GM06990 (cell line): Measurements from ENCODE around the gene SHISAL2A.

ENCODE experiments used
- DNase-seq: peaks from one replicate; pipeline ENCODE4 v3.0.0-alpha.2; 2011; ENCODE audit not compliant: insufficient read length; ENCODE audit errors: extremely low read depth
- H3K27me3 ChIP-seq: replicated peaks from 2 replicates; pipeline ENCODE4 v1.6.0; 2011; ENCODE audit warnings: low read length; ENCODE audit not compliant: control insufficient read depth, insufficient read depth
- H3K36me3 ChIP-seq: 2 replicates; pipeline ENCODE4 v1.5.1; 2011; ENCODE audit warnings: low read length; ENCODE audit not compliant: control insufficient read depth, insufficient read depth
- H3K4me3 ChIP-seq: replicated peaks from 2 replicates; pipeline ENCODE4 v1.5.1; 2011; ENCODE audit warnings: low read depth, mild to moderate bottlenecking, control low read depth, low read length
- TF ChIP-seq, protein P1 (sequence below): IDR thresholded peaks from 2 replicates; pipeline ENCODE4 v1.5.1; 2011; ENCODE audit warnings: low read length, control low read depth, mild to moderate bottlenecking, inconsistent platforms; ENCODE audit not compliant: insufficient read depth, poor library complexity, severe bottlenecking

The SHISAL2A gene

DNA sequence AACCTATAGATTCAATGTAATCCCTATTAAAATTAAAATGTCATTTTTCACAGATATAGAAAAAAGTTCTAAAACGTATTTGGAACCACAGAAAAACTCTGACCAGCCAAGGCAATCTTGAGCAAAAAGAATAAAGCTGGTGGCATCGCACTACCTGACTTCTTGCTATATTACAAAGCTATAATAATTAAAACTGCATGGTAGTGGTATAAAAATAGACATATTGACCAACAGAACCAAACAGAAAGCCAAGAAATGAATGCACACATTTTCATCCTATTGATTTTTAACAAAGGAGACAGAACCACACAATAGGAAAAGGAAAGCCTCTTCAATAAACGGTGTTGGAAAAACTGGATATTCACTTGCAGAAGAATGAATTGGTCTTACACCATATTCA lies 9.2 kb upstream of the SHISAL2A start:
- Histone ChIP-seq H3K36me3 (no peaks in the 10 kb centered on the region), H3K4me3 (no peak overlapping the region), H3K27me3 (no peaks in the 10 kb centered on the region)
- TF ChIP-seq, protein P1, sequence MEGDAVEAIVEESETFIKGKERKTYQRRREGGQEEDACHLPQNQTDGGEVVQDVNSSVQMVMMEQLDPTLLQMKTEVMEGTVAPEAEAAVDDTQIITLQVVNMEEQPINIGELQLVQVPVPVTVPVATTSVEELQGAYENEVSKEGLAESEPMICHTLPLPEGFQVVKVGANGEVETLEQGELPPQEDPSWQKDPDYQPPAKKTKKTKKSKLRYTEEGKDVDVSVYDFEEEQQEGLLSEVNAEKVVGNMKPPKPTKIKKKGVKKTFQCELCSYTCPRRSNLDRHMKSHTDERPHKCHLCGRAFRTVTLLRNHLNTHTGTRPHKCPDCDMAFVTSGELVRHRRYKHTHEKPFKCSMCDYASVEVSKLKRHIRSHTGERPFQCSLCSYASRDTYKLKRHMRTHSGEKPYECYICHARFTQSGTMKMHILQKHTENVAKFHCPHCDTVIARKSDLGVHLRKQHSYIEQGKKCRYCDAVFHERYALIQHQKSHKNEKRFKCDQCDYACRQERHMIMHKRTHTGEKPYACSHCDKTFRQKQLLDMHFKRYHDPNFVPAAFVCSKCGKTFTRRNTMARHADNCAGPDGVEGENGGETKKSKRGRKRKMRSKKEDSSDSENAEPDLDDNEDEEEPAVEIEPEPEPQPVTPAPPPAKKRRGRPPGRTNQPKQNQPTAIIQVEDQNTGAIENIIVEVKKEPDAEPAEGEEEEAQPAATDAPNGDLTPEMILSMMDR, result no peak
- DNase-seq, result no peak

DNA sequence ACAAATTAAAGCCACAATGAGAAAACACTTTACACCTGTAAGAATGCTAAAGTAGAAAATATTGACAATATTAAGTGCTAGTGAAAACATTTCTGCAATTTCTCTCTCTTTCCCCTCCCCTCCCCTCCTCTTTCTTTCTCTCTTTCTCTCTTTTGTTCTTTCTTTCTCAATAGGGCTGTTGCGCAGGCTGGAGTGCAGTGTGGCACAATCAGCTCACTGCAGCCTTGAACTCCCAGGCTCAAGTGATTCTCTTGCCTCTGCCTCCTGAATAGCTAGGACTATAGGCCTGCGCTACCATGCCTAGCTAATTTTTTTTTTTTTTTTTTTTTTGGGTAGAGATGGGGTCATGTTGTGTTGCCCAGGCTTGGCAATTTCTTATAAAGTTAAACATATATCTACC lies 5.9 kb upstream of the SHISAL2A start:
- no peak for DNase-seq
- H3K4me3 ChIP-seq, result no peak overlapping the region
- TF ChIP-seq, protein P1, result no peak
- no peaks in the 10 kb centered on the region for H3K36me3 ChIP-seq
- no peaks in the 10 kb centered on the region; the same call in 1 of the 2 replicates for H3K27me3 ChIP-seq

DNA sequence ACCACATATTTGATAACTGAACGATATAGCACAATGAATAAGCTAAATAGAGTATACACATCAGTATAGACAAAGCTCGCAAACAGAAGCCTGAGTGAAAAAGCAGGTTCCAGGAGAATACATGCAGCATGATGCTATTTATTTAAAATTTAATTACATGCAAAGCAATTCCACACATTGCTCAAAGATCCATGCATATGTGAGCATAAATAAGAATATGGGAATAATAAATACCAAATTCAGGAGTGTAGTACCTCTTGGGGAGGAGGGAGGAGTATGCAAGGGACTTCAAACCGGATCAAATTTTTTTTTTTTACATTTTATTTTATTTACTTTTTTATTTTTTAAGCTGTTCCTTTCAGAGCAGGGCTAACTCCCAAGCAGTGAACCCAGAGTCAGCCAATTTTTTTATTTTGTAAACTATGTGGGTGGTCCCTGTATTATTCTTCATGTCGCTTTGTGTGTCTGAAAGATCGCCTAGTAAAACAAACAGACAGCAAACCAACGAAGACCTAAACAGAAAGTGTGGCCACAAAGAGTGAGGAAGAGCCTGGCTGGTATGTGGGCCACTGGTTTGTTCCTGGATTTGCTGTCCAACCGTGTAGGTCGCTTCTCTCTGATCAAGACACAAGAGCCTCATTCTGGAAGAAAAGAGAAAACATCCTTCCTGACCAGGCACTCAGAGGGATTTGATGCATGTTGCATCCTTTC lies 4.2 kb upstream of the SHISAL2A start:
- TF ChIP-seq, protein P1, result no peak
- Histone ChIP-seq H3K4me3 (no peak overlapping the region), H3K27me3 (peaks cover 2% of the 10 kb centered on the region), H3K36me3 (no peaks in the 10 kb centered on the region)
- DNase-seq, result no peak

DNA sequence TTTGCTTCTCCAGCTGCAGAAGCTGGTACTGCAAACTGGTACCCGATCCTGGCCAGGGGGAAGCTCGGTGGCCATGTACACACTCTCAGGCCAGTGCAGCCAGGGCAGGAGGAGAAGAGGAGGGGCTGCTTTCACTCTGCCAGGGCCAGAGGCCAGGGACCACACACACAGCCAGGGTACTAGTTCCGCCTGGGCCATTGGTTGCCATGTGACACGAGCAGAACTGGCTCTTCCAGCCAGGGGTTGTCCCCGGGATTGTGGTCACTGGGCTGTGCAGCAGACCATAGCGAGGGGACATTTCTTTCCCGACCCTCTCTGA lies 3.7 kb upstream of the SHISAL2A start:
- TF ChIP-seq, protein P1, result no peak
- Histone ChIP-seq H3K27me3 (peaks cover 2% of the 10 kb centered on the region), H3K36me3 (no peaks in the 10 kb centered on the region), H3K4me3 (no peak overlapping the region)
- no peak for DNase-seq

DNA sequence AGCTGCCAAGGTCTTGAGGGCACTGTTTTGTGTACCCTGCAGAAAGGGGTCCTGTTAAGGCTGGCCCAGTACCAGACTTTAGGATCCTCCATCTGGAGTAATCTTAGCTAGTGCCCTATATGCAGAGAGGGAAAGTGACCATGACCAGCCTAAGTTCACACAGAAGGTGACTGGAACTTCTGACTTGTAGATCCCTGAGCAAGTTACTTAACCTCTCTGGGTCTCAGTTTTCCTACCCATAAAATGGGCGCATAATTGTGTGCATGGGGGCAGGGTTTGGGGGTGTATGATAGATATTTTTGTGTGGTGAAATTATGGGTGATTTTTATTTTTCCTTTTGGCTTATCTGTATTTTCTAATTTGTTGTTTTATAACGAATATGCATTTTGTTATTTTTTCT lies 3.3 kb upstream of the SHISAL2A start:
- no peak overlapping the region for H3K4me3 ChIP-seq
- no peaks in the 10 kb centered on the region for H3K36me3 ChIP-seq
- DNase-seq, result no peak
- peaks cover 2% of the 10 kb centered on the region for H3K27me3 ChIP-seq
- TF ChIP-seq, protein P1, result no peak
